ENCODE data around the gene ZSWIM7.

Gene ZSWIM7

GRCh38 chr17:15928286-15928785, 71.2 kb downstream of the ZSWIM7 start:
- DNase-seq, result no peak
